GM06990 (cell line): ENCODE results near the gene MSI2.
A peak's percentile ranks its signal among the peaks of the same experiment; 100 is the strongest.

Experiments used
- DNase-seq: peaks from one replicate; pipeline ENCODE4 v3.0.0-alpha.2; 2011; ENCODE audit not compliant: insufficient read length; ENCODE audit errors: extremely low read depth
- H3K27me3 ChIP-seq: replicated peaks from 2 replicates; pipeline ENCODE4 v1.6.0; 2011; ENCODE audit warnings: low read length; ENCODE audit not compliant: control insufficient read depth, insufficient read depth
- H3K36me3 ChIP-seq: 2 replicates; pipeline ENCODE4 v1.5.1; 2011; ENCODE audit warnings: low read length; ENCODE audit not compliant: control insufficient read depth, insufficient read depth
- H3K4me3 ChIP-seq: replicated peaks from 2 replicates; pipeline ENCODE4 v1.5.1; 2011; ENCODE audit warnings: low read depth, mild to moderate bottlenecking, control low read depth, low read length
- TF ChIP-seq, protein P1 (sequence below): IDR thresholded peaks from 2 replicates; pipeline ENCODE4 v1.5.1; 2011; ENCODE audit warnings: low read length, control low read depth, mild to moderate bottlenecking, inconsistent platforms; ENCODE audit not compliant: insufficient read depth, poor library complexity, severe bottlenecking

The MSI2 gene

DNA sequence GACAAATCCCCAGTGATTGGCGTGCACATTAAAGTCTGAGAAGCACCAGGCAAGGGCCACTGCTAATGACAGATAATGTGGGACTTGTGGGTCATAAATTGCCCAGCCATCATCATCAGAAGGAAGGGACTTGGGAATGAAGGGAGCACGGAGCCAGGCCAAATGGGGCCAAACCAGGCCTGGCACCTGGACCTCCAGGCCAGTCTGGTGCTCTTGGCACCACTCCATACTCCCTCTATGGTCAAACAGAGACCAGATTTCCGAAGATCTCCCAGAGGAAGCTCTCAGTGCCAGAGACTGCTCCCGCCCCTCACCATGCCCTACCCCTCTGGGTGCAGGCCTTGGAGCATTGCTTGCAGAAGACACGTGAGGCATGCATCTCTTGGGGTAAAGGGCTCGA is 346.6 kb downstream of the MSI2 start:
- Histone ChIP-seq H3K27me3 (no peaks in the 10 kb centered on the region), H3K4me3 (no peak overlapping the region), H3K36me3 (peaks cover 3% of the 10 kb centered on the region)
- TF ChIP-seq, protein P1, sequence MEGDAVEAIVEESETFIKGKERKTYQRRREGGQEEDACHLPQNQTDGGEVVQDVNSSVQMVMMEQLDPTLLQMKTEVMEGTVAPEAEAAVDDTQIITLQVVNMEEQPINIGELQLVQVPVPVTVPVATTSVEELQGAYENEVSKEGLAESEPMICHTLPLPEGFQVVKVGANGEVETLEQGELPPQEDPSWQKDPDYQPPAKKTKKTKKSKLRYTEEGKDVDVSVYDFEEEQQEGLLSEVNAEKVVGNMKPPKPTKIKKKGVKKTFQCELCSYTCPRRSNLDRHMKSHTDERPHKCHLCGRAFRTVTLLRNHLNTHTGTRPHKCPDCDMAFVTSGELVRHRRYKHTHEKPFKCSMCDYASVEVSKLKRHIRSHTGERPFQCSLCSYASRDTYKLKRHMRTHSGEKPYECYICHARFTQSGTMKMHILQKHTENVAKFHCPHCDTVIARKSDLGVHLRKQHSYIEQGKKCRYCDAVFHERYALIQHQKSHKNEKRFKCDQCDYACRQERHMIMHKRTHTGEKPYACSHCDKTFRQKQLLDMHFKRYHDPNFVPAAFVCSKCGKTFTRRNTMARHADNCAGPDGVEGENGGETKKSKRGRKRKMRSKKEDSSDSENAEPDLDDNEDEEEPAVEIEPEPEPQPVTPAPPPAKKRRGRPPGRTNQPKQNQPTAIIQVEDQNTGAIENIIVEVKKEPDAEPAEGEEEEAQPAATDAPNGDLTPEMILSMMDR = no peak
- DNase-seq = no peak

- H3K4me3 ChIP-seq = no peak overlapping the region
- TF ChIP-seq, protein P1 = no peak
- no peak for DNase-seq
Observed at GRCh38 chr17:57603546-57603945, 347.2 kb downstream of the MSI2 start.

GRCh38 chr17:57603978-57604377 is 347.7 kb downstream of the MSI2 start:
- DNase-seq = peak; percentile 37
- no peaks in the 10 kb centered on the region for H3K27me3 ChIP-seq
- H3K36me3 ChIP-seq = peaks cover 3% of the 10 kb centered on the region
- H3K4me3 ChIP-seq = no peak overlapping the region
- TF ChIP-seq, protein P1 = no peak

More at GRCh38 chr17:57603546-57603945, 347.2 kb downstream of the MSI2 start:
- peaks cover 3% of the 10 kb centered on the region for H3K36me3 ChIP-seq
- H3K27me3 ChIP-seq = no peaks in the 10 kb centered on the region

DNA sequence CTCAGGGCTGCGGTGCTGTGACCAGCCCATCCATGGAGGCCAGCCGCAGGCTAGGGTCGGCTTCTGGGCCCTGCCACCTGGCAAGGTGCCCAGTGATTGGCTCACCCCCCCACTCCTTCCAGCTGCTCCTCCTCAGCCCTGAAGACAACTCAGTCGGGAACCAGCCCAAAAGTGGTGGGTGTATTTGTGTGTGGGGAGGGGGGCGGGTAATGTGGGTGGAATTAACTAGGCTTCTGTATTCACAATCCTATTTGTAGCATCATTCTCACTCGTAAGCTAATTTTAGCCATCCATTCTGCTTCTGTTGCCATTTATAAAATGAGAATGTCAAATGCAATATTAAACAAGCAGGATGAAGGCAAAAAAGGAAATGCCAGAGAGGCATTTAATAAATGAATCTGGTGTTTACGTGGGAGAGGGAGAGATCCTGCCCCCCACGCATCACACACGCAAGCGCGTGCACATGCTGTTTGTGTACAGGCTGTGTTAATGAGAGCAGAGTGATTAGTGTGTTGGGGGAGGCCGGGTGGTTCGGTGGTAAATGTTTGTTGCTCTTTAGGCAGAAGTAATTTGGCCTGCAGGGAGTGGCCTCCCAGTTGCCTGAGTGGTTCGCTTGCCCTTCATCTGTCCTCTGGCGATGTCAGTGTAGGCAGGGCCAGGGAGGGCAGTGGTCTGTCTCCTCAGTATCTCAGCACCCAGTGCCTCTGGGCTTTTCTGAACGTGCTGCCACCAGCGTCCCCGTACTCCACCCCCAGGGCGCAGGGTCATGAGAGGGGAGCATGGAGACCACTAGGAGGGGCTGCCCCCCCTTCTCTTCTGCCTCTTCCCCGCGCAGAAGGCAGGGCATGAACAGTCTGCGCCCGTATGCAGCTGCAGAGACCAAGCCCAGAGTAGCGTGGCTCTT is 348.7 kb downstream of the MSI2 start:
- Histone ChIP-seq H3K4me3 (no peak overlapping the region), H3K36me3 (peaks cover 3% of the 10 kb centered on the region), H3K27me3 (no peaks in the 10 kb centered on the region)
- peak; percentile 45 for DNase-seq
- TF ChIP-seq, protein P1 = no peak

GRCh38 chr17:57605675-57606105 is 349.4 kb downstream of the MSI2 start:
- Histone ChIP-seq H3K27me3 (no peaks in the 10 kb centered on the region), H3K4me3 (no peak overlapping the region), H3K36me3 (peaks cover 3% of the 10 kb centered on the region)
- no peak for DNase-seq
- TF ChIP-seq, protein P1 = no peak
